Thyroid gland (tissue), 4 donors: ENCODE data around the gene SLC2A13. TPM values are rescaled to one million over a fixed set of nuclear protein-coding genes. Genes with fewer than 3 reads are reported as not detected.
A peak's percentile ranks its signal among the peaks of the same experiment; 100 is the strongest.

Source experiments
- DNase-seq, 2 donors: peaks; one replicate each; pipeline ENCODE4 v3.0.0-alpha.2; 2019
- H3K27ac ChIP-seq, 3 donors: fragments of 200-600 bp; sonication (generic); 1 replicate in 2 of 3; 2 replicates in 1 of 3; pipeline ENCODE4 v1.5.1; 2016 to 2019; ENCODE audit warnings: mild to moderate bottlenecking in 1 of 3, moderate library complexity in 1 of 3
- H3K27me3 ChIP-seq: fragments of 200-600 bp; sonication (generic); one replicate; pipeline ENCODE4 v1.5.1; 2019
- H3K36me3 ChIP-seq, 2 donors: fragments of 200-600 bp; sonication (generic); one replicate each; pipeline ENCODE4 v1.5.1; 2016 to 2019
- H3K4me1 ChIP-seq, 2 donors: fragments of 200-600 bp; sonication (generic); one replicate each; pipeline ENCODE4 v1.5.1; 2017 to 2019
- H3K4me3 ChIP-seq, 3 donors: fragments of 200-600 bp; sonication (generic); replicated peaks in 1 of 3; 1 replicate in 2 of 3; 2 replicates in 1 of 3; pipeline ENCODE4 v1.5.1; 2016; ENCODE audit warnings: mild to moderate bottlenecking in 1 of 3
- H3K9me3 ChIP-seq: fragments of 200-600 bp; sonication (generic); one replicate; pipeline ENCODE4 v1.5.1; 2017
- CTCF ChIP-seq, 6 experiments: fragments of 200-600 bp in 3 of 6; fragments of 450-650 bp in 3 of 6; sonication (generic) in 3 of 6; IDR thresholded peaks; one replicate each; pipeline ENCODE4 v1.5.1; 2016 to 2019; ENCODE audit warnings: antibody characterized with exemption in 6 of 6, mild to moderate bottlenecking in 2 of 6, inconsistent platforms in 1 of 6, moderate library complexity in 1 of 6
- POLR2A ChIP-seq, 2 donors: fragments of 450-650 bp; IDR thresholded peaks; one replicate each; pipeline ENCODE4 v1.6.1; 2017; ENCODE audit warnings: antibody characterized with exemption in 2 of 2, mild to moderate bottlenecking in 2 of 2, moderate library complexity in 1 of 2
- WGBS, 2 donors: methylation state at CpG; one replicate each; pipeline ENCODE4 v1.1.5; 2017; 5-methylcytosine and 5-hydroxymethylcytosine counted together
- intact Hi-C: fragments of 100-400 bp; cut with DNase I; formaldehyde crosslinking; loops from one replicate; pipeline ENCODE4 v1.15.1; 2023
- total RNA-seq, 4 donors: library from RNA; depleted of rRNA; stranded (reverse); fragments of >200 nt; gene quantifications; one replicate each; pipeline ENCODE4 v1.2.3, GENCODE V29; 2016

SLC2A13 gene
- total RNA-seq, 4 donors from 2014 or later, result 9.8 to 21.3 (median 10.0) TPM

GRCh38 chr12:40122842-40123241 is 17.0 kb upstream of the SLC2A13 start:
- no peaks in the 10 kb centered on the region for H3K27me3 ChIP-seq
- TF ChIP-seq POLR2A (IDR thresholded peaks at IDR 0.05), result no peak
- TF ChIP-seq CTCF (IDR thresholded peaks at IDR 0.05), result no peak
- intact Hi-C loops, result no loop called here
- H3K4me3 ChIP-seq, result no peak overlapping the region
- no peak for DNase-seq
- no peaks in the 10 kb centered on the region for H3K36me3 ChIP-seq
- no peaks in the 10 kb centered on the region for H3K9me3 ChIP-seq
- H3K27ac ChIP-seq, result no peak overlapping the region
- H3K4me1 ChIP-seq, result no peaks in the 10 kb centered on the region
- WGBS, 2 donors, result 81 to 95% methylated on average over 1 of the region's 1 CpG

GRCh38 chr12:40117818-40118217 is 11.9 kb upstream of the SLC2A13 start:
- Histone ChIP-seq H3K9me3 (no peaks in the 10 kb centered on the region), H3K27me3 (no peaks in the 10 kb centered on the region), H3K27ac (no peak overlapping the region), H3K4me1 (no peaks in the 10 kb centered on the region), H3K4me3 (no peak overlapping the region), H3K36me3 (no peaks in the 10 kb centered on the region)
- intact Hi-C loops, result no loop called here
- TF ChIP-seq CTCF (IDR thresholded peaks at IDR 0.05), result no peak
- TF ChIP-seq POLR2A (IDR thresholded peaks at IDR 0.05), result no peak
- no peak for DNase-seq
- 73 to 74% methylated on average over 3 of the region's 3 CpGs for WGBS, 2 donors

- H3K4me3 ChIP-seq, result no peak overlapping the region
- no peaks in the 10 kb centered on the region for H3K9me3 ChIP-seq
- no peaks in the 10 kb centered on the region for H3K27me3 ChIP-seq
- H3K4me1 ChIP-seq, result peaks cover 0 to 4% of the 10 kb centered on the region in 2 donors
- intact Hi-C loops, result no loop called here
- WGBS, 2 donors, result 90 to 97% methylated on average over 1 of the region's 1 CpG
- no peak overlapping the region for H3K27ac ChIP-seq
- no peak for DNase-seq
- TF ChIP-seq POLR2A (IDR thresholded peaks at IDR 0.05) (no peak), CTCF (IDR thresholded peaks at IDR 0.05) (no peak)
- H3K36me3 ChIP-seq, result no peaks in the 10 kb centered on the region
These were observed 4.7 kb upstream of the SLC2A13 start for GRCh38 chr12:40110586-40110985.

GRCh38 chr12:40107803-40108620 is 2.1 kb upstream of the SLC2A13 start:
- Histone ChIP-seq H3K9me3 (no peaks in the 10 kb centered on the region), H3K4me3 (no peak overlapping the region), H3K36me3 (no peaks in the 10 kb centered on the region), H3K4me1 (peaks cover 4 to 8% of the 10 kb centered on the region in 2 donors), H3K27ac (no peak overlapping the region), H3K27me3 (no peaks in the 10 kb centered on the region)
- intact Hi-C loops, result loop anchor here (5.0 to 10.0 kb wide), 2 partner anchors 96 to 343 kb away; no protein-coding TSS in a partner anchor
- TF ChIP-seq CTCF (IDR thresholded peaks at IDR 0.05), result no peak
- TF ChIP-seq POLR2A (IDR thresholded peaks at IDR 0.05), result no peak
- DNase-seq, result peak in 1 of 2 donors; percentile 10
- 82 to 83% methylated on average over 29 of the region's 29 CpGs for WGBS, 2 donors

GRCh38 chr12:40107098-40107802 is 1.4 kb upstream of the SLC2A13 start:
- intact Hi-C loops, result loop anchor here (5.0 to 10.0 kb wide), 2 partner anchors 95 to 342 kb away; no protein-coding TSS in a partner anchor
- peak; percentile 86 to 91 for DNase-seq
- 23 to 28% methylated on average over 19 of the region's 19 CpGs for WGBS, 2 donors
- Histone ChIP-seq H3K4me3 (peak overlapping the region in 1 of 3 donors; percentile 5), H3K36me3 (no peaks in the 10 kb centered on the region), H3K27me3 (no peaks in the 10 kb centered on the region), H3K4me1 (peaks cover 4 to 8% of the 10 kb centered on the region in 2 donors), H3K27ac (no peak overlapping the region), H3K9me3 (no peaks in the 10 kb centered on the region)
- TF ChIP-seq CTCF (IDR thresholded peaks at IDR 0.05) (peak; percentile 67 to 97 (median 72)), POLR2A (IDR thresholded peaks at IDR 0.05) (no peak)
